ENCODE data around the gene CTAGE6. TPM values are rescaled to one million over a fixed set of nuclear protein-coding genes. Genes with fewer than 3 reads are reported as not detected.
A peak's percentile ranks its signal among the peaks of the same experiment; 100 is the strongest.
"Not testable (repeated sequence)": the region's sequence is repeated elsewhere in the genome, so short reads cannot be mapped to it uniquely, and the experiment has no call there.

The CTAGE6 gene
- total and polyA plus RNA-seq, 5 donors = 0.09 TPM; not detected in 4

DNA sequence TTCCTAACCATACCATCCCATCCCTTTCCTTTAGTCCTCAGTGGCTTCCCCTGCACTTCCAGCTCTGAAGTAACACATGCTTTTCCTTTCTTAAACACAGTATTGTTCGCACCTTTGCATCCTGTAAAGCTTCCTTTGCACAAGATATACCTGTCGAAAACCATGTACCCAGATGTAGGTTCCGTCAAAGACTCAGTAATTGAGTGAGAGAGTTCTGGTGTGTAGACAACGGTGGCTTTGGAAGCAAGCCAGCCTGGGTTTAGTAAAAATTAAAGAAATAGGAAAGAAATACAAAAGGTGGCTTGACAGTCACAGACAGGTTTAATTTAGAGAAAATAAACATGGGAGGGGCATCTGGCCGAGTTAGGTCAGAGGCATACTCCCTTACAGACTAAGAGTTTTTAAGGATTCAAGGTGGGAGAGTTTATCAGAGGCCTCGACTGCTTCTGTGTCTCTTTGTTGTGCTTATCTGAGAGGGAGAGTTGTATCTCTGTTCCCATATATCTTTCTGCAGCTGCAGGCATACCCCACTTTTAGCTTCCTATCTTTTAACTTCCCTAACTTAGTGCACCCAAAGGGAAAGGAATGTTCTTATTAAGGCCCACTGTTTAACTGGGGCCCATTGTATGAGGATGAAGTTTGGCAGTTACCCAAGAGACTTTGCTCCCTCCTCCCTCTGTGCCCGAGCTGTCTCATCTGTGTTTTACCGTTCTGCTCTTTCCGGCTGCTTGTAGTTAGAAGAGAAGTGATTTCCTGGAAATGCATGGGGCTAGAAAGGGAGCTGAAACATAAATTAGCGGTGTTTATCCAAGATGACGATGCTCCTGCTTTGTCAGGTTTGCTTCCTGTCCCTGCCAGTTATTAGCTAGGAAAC, 42.7 kb downstream of the CTAGE6 start:
- H3K27ac ChIP-seq (ENCODE audit: low read length); intact Hi-C loops (cut with DNase I); DNase-seq; H3K27me3 ChIP-seq (ENCODE audit: control insufficient read depth, insufficient read depth); H3K9me3 ChIP-seq (ENCODE audit: control insufficient read depth, low read length); H3K4me1 ChIP-seq (ENCODE audit: control insufficient read depth, insufficient read depth, low read length); H3K4me3 ChIP-seq (ENCODE audit: low read length): not testable (repeated sequence)
- ATAC-seq = peak in 1 of 2 donors; percentile 36
- no CpG with 5 or more reads among the region's 11 CpGs for WGBS

DNA sequence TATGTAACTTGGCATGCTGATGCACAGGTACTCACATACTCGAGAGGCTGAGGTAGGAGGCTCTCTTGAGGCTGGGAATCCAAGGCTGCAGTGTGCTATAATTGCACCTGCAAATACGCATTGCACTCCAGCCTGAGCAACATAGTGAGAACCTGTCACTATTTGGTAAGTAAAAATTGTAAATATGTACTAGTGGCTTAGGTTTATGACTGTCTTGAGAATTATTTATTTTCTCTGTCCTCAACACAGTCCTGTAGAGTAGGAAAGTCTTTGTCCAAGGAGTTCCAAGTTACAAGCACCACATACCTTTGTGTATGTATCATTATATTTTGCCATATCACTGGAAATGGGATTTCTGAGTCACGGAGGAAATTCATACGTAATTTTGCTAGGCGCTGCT, 45.1 kb downstream of the CTAGE6 start:
- WGBS = no CpG with 5 or more reads among the region's 5 CpGs
- H3K9me3 ChIP-seq (ENCODE audit: control insufficient read depth, low read length); ATAC-seq; H3K4me1 ChIP-seq (ENCODE audit: control insufficient read depth, insufficient read depth, low read length); DNase-seq; intact Hi-C loops (cut with DNase I); H3K4me3 ChIP-seq (ENCODE audit: low read length); H3K27me3 ChIP-seq (ENCODE audit: control insufficient read depth, insufficient read depth); H3K27ac ChIP-seq (ENCODE audit: low read length): not testable (repeated sequence)

DNA sequence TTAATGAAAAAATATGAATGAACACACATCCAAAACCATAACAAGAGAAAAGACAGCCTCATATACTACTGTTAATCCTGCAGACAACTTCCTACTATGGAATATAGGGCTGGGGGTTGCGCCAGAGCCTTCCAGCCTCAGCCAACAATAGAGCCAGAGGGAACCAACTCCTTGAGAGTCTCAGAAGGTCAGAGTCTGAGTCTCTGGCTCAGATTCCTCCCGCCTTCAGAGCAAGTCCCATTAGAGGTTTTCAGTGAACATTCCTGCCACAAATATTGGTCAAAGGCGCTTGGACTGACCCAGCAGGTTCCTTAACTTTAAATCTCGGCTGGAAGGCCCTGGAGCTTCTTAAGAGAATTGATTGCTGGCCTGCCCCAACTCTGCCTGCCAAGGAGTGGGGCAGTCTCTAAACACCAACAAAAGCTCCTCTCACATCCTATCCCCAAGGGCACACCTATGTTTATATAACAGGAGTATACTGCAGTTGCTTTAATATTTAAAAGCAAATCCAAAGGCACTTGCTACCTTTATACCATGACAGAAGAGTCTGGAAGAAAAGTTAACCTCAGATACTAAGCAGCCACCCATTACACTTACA, 45.7 kb downstream of the CTAGE6 start:
- H3K4me1 ChIP-seq (ENCODE audit: control insufficient read depth, insufficient read depth, low read length); H3K27me3 ChIP-seq (ENCODE audit: control insufficient read depth, insufficient read depth); H3K9me3 ChIP-seq (ENCODE audit: control insufficient read depth, low read length); H3K4me3 ChIP-seq (ENCODE audit: low read length); DNase-seq; H3K27ac ChIP-seq (ENCODE audit: low read length); ATAC-seq; intact Hi-C loops (cut with DNase I): not testable (repeated sequence)
- WGBS = no CpG with 5 or more reads among the region's 4 CpGs

DNA sequence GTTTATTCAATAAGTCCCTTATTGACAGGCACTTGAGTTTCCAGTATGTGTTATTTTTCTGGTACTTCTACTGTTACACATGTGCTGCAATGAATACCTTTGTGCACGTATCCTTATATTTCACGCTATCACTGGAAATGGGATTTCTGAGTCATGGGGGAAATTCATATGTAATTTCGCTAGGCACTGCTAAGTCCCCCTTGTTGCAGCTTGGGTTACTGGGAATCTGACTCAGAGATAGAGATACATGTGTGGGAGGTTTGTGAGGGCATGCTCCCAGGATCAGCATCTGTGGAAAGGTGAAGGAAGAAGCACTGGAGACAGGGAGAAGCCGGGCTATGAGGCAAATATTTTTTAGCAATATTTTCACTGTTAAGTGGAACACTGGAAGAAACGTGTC, 47.6 kb downstream of the CTAGE6 start:
- H3K4me3 ChIP-seq (ENCODE audit: low read length); H3K27ac ChIP-seq (ENCODE audit: low read length); intact Hi-C loops (cut with DNase I); ATAC-seq; H3K9me3 ChIP-seq (ENCODE audit: control insufficient read depth, low read length); H3K27me3 ChIP-seq (ENCODE audit: control insufficient read depth, insufficient read depth); DNase-seq; H3K4me1 ChIP-seq (ENCODE audit: control insufficient read depth, insufficient read depth, low read length): not testable (repeated sequence)
- no CpG with 5 or more reads among the region's 5 CpGs for WGBS

Other genes with a start within 250 kb of the CTAGE6 start
- under 1 TPM in 1 of 4 donors, not detected in 3; 0.19 TPM for gene CTAGE15, start 185.9 kb downstream of the CTAGE6 start, total RNA-seq
- 0.02 TPM for gene CTAGE15, start 185.9 kb downstream of the CTAGE6 start, polyA plus RNA-seq
- gene TCAF2, start 136.7 kb downstream of the CTAGE6 start, total RNA-seq = under 1 TPM; 0.31 to 0.57 (median 0.43) TPM
- 0.41 TPM for gene TCAF2, start 136.7 kb downstream of the CTAGE6 start, polyA plus RNA-seq
- 10 to 100 TPM; 22.1 to 33.7 (median 25.2) TPM for gene TCAF1, start 144.5 kb upstream of the CTAGE6 start, total RNA-seq
- gene TCAF1, start 144.5 kb upstream of the CTAGE6 start, polyA plus RNA-seq = 12.7 TPM
- gene OR2F2, start 177.5 kb upstream of the CTAGE6 start, total RNA-seq = not detected
- gene OR2F2, start 177.5 kb upstream of the CTAGE6 start, polyA plus RNA-seq = not detected
- gene OR2F1, start 197.1 kb upstream of the CTAGE6 start, total RNA-seq = not detected
- not detected for gene OR2F1, start 197.1 kb upstream of the CTAGE6 start, polyA plus RNA-seq
- gene OR6B1, start 242.6 kb upstream of the CTAGE6 start, total RNA-seq = not detected
- gene OR6B1, start 242.6 kb upstream of the CTAGE6 start, polyA plus RNA-seq = not detected